OCI-LY7 (cell line): ENCODE results near the gene MARCHF5.

ENCODE experiments used
- CTCF ChIP-seq: fragments of 200-600 bp; sonication (generic); conservative IDR thresholded peaks from 2 replicates; pipeline ENCODE4 v1.5.1; 2014; ENCODE audit warnings: mild to moderate bottlenecking, antibody characterized with exemption, low read length, moderate library complexity, mixed read lengths
- EZH2phosphoT487 ChIP-seq: fragments of 200-600 bp; sonication (generic); IDR thresholded peaks from 2 replicates; pipeline ENCODE4 v1.6.1; 2018; ENCODE audit warnings: low read depth, borderline replicate concordance, mild to moderate bottlenecking, mixed run types, antibody characterized with exemption, low read length, moderate library complexity, mixed read lengths

- TF ChIP-seq CTCF: no peak
- no peak for TF ChIP-seq EZH2phosphoT487
Observed at GRCh38 chr10:92278996-92279696, 11.8 kb upstream of the MARCHF5 start.
